Mesenchymal stem cell (in vitro differentiated cells and primary cell): ENCODE measurements around the gene KIF21A.

Experiments used
- DNase-seq: peaks from one replicate; pipeline ENCODE4 v3.0.0-alpha.2; 2013
- H2AFZ ChIP-seq: one replicate; pipeline ENCODE4 v1.6.1; 2013; ENCODE audit warnings: low read depth, mild to moderate bottlenecking, control low read depth, inconsistent platforms, low read length, moderate library complexity
- H2AK5ac ChIP-seq: 2 replicates; pipeline ENCODE4 v1.6.1; 2013; ENCODE audit warnings: low read length, moderate library complexity, mild to moderate bottlenecking, inconsistent platforms; ENCODE audit not compliant: severe bottlenecking
- H2BK120ac ChIP-seq: one replicate; pipeline ENCODE4 v1.6.1; 2013; ENCODE audit warnings: low read depth, mild to moderate bottlenecking, inconsistent platforms, low read length, moderate library complexity
- H2BK12ac ChIP-seq, 2 experiments: one replicate each; pipeline ENCODE4 v1.6.1; 2013; ENCODE audit warnings: inconsistent platforms in 2 of 2, low read length in 2 of 2, mild to moderate bottlenecking in 2 of 2, moderate library complexity in 2 of 2, control low read depth in 1 of 2
- H2BK15ac ChIP-seq: one replicate; pipeline ENCODE4 v1.6.1; 2013; ENCODE audit warnings: mild to moderate bottlenecking, low read depth, inconsistent platforms; ENCODE audit not compliant: poor library complexity, severe bottlenecking
- H2BK5ac ChIP-seq: 2 replicates; pipeline ENCODE4 v1.6.1; 2013; ENCODE audit warnings: low read depth, mild to moderate bottlenecking, low read length, control low read depth, inconsistent platforms; ENCODE audit not compliant: poor library complexity, severe bottlenecking
- H3K14ac ChIP-seq, 2 experiments: one replicate each; pipeline ENCODE4 v1.6.1; 2013; ENCODE audit warnings: inconsistent platforms in 2 of 2, low read length in 2 of 2, control low read depth in 1 of 2, mild to moderate bottlenecking in 1 of 2, moderate library complexity in 1 of 2
- H3K18ac ChIP-seq, 2 experiments: one replicate each; pipeline ENCODE4 v1.6.1; 2013; ENCODE audit warnings: inconsistent platforms in 2 of 2, low read length in 2 of 2, control low read depth in 1 of 2, low read depth in 1 of 2, mild to moderate bottlenecking in 1 of 2
- H3K23ac ChIP-seq, 2 experiments: one replicate each; pipeline ENCODE4 v1.6.1; 2013; ENCODE audit warnings: inconsistent platforms in 2 of 2, low read length in 2 of 2, mild to moderate bottlenecking in 2 of 2, moderate library complexity in 2 of 2, control low read depth in 1 of 2
- H3K27ac ChIP-seq: 2 replicates; pipeline ENCODE4 v1.5.1; 2013; ENCODE audit warnings: mild to moderate bottlenecking, moderate library complexity, low read length, control low read depth, inconsistent platforms; ENCODE audit not compliant: poor library complexity, severe bottlenecking
- H3K27me3 ChIP-seq, 2 experiments: 2 replicates each; pipeline versions ENCODE4 v1.6.1 to v1.7.0; 2013; ENCODE audit warnings: low read length in 2 of 2, mild to moderate bottlenecking in 2 of 2, moderate library complexity in 2 of 2, control low read depth in 1 of 2, inconsistent platforms in 1 of 2; ENCODE audit not compliant: control insufficient read depth in 1 of 2, insufficient read depth in 1 of 2
- H3K36me3 ChIP-seq, 2 experiments: 2 replicates each; pipeline versions ENCODE4 v1.6.1 to v1.7.0; 2013; ENCODE audit warnings: low read length in 2 of 2, control low read depth in 1 of 2, inconsistent platforms in 1 of 2, low read depth in 1 of 2, mild to moderate bottlenecking in 1 of 2; ENCODE audit not compliant: insufficient read depth in 2 of 2, control insufficient read depth in 1 of 2
- H3K4ac ChIP-seq, 2 experiments: one replicate each; pipeline ENCODE4 v1.6.1; 2013; ENCODE audit warnings: inconsistent platforms in 2 of 2, low read length in 2 of 2, mild to moderate bottlenecking in 2 of 2, moderate library complexity in 2 of 2, control low read depth in 1 of 2, low read depth in 1 of 2
- H3K4me1 ChIP-seq: 2 replicates; pipeline ENCODE4 v1.6.1; 2013; ENCODE audit warnings: low read depth, low read length, control low read depth; ENCODE audit not compliant: control insufficient read depth, insufficient read depth
- H3K4me2 ChIP-seq: 2 replicates; pipeline ENCODE4 v1.6.1; 2013; ENCODE audit warnings: low read length, mild to moderate bottlenecking, inconsistent platforms; ENCODE audit not compliant: poor library complexity, severe bottlenecking
- H3K4me3 ChIP-seq, 2 experiments: 2 replicates each; pipeline versions ENCODE4 v1.5.1 to v1.7.0; 2013; ENCODE audit warnings: low read length in 2 of 2, mild to moderate bottlenecking in 2 of 2, control low read depth in 1 of 2, low read depth in 1 of 2; ENCODE audit not compliant: insufficient read depth in 1 of 2
- H3K79me1 ChIP-seq: replicated peaks from 2 replicates; pipeline ENCODE4 v1.6.1; 2013; ENCODE audit warnings: mild to moderate bottlenecking, control low read depth, low read length, inconsistent platforms; ENCODE audit not compliant: poor library complexity, severe bottlenecking
- H3K9ac ChIP-seq: 2 replicates; pipeline ENCODE4 v1.7.0; 2013; ENCODE audit warnings: mild to moderate bottlenecking, low read length, moderate library complexity
- H3K9me3 ChIP-seq: 2 replicates; pipeline ENCODE4 v1.7.0; 2013; ENCODE audit warnings: mild to moderate bottlenecking, low read length; ENCODE audit not compliant: control insufficient read depth
- H4K8ac ChIP-seq: one replicate; pipeline ENCODE4 v1.6.1; 2013; ENCODE audit warnings: inconsistent platforms, mild to moderate bottlenecking, low read length, moderate library complexity
- H4K91ac ChIP-seq: one replicate; pipeline ENCODE4 v1.6.1; 2013; ENCODE audit warnings: mild to moderate bottlenecking, low read length, inconsistent platforms
- WGBS: methylation state at CpG from one replicate; pipeline ENCODE4 v1.1.7; 2013; ENCODE audit warnings: mixed read lengths; 5-methylcytosine and 5-hydroxymethylcytosine counted together

The KIF21A gene

DNA sequence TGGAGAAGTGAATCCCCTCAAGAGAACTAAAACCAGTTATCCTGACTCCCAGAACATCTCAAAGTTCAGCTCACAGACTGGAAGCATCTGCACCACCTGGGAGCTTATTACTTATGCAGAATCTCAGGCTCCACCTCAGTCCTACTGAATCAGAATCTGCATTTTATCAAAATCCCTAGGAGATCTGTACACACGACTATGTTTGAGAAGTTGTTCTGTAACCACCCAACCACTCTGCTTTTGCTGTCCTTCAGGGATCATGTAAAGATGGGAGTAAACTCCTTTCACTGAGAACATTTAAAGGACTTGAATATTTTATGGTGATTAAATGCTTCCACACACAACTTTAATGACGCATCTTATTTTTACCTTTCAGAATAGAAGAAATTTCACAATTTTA, 98.0 kb downstream of the KIF21A start:
- 80% methylated on average over 1 of the region's 2 CpGs for WGBS
- no peak overlapping the region for H2BK5ac ChIP-seq

DNA sequence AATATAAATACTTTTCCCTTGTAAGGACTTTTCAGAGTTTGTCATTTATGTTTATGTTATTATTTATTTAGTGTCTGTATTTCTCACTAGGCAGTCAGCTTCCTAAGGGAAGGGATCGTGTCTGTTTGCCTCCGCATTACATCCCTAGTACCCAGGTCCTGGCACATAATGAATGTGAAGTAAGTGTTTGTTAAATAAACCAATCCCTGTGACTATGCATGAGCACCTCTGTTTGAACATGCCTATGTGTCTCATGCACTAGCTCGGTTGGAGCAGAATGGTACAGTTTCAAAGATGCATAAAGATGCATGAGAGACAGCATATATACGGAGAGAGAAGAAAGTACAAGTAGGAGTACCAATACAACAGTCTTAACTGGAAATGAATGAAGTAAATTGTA, 99.3 kb downstream of the KIF21A start:
- H4K91ac ChIP-seq = no peak overlapping the region
- no peak overlapping the region for H3K27ac ChIP-seq
- no peak for DNase-seq
- H2BK12ac ChIP-seq = no peak overlapping the region
- H3K23ac ChIP-seq = no peak overlapping the region
- no peaks in the 10 kb centered on the region for H3K79me1 ChIP-seq
- H2BK5ac ChIP-seq = no peak overlapping the region
- H3K36me3 ChIP-seq = no peaks in the 10 kb centered on the region
- H2BK120ac ChIP-seq = no peak overlapping the region
- no peak overlapping the region for H2AK5ac ChIP-seq
- no peak overlapping the region for H3K4me3 ChIP-seq
- WGBS = 99% methylated on average over 4 of the region's 4 CpGs
- no peak overlapping the region for H3K4ac ChIP-seq
- no peak overlapping the region for H4K8ac ChIP-seq
- no peak overlapping the region for H3K14ac ChIP-seq
- H3K4me1 ChIP-seq = peaks cover 2% of the 10 kb centered on the region
- H2AFZ ChIP-seq = no peak overlapping the region
- H3K4me2 ChIP-seq = no peak overlapping the region
- no peak overlapping the region for H3K18ac ChIP-seq
- no peak overlapping the region for H3K9ac ChIP-seq
- H2BK15ac ChIP-seq = no peak overlapping the region
- no peaks in the 10 kb centered on the region for H3K9me3 ChIP-seq
- no peaks in the 10 kb centered on the region for H3K27me3 ChIP-seq

More for the DNA sequence above, 98.0 kb downstream of the KIF21A start:
- Histone ChIP-seq H2AFZ (no peak overlapping the region), H2AK5ac (no peak overlapping the region), H3K27me3 (no peaks in the 10 kb centered on the region), H2BK12ac (no peak overlapping the region), H3K18ac (no peak overlapping the region), H3K36me3 (no peaks in the 10 kb centered on the region), H2BK120ac (no peak overlapping the region), H3K4me1 (peaks cover 2% of the 10 kb centered on the region), H4K8ac (no peak overlapping the region), H3K14ac (no peak overlapping the region), H4K91ac (no peak overlapping the region), H3K4ac (no peak overlapping the region), H3K23ac (no peak overlapping the region), H3K4me2 (no peak overlapping the region), H3K4me3 (no peak overlapping the region), H3K27ac (no peak overlapping the region), H3K9ac (no peak overlapping the region), H3K9me3 (no peaks in the 10 kb centered on the region), H2BK15ac (no peak overlapping the region), H3K79me1 (no peaks in the 10 kb centered on the region)
- no peak for DNase-seq

DNA sequence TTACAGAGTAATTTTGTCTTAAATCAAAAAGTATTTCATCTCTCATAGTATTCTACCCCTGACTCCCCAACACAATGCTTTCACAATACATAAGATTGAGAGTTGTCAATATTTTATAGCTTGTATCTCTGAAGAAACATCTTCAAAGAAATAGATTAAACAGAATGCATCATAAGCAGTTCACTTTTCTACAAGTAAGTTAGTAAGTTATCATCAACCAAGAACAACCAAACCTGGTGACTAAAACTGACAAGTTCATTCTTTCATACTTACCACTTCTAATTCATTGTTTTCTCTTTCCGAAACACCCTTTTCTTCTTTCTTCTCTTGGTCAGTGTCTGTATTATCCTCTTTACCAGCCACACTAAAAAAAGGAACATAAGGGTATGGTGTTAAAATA, 101.2 kb downstream of the KIF21A start:
- no peak for DNase-seq
- Histone ChIP-seq H2BK15ac (no peak overlapping the region), H4K91ac (no peak overlapping the region), H3K14ac (no peak overlapping the region), H2BK120ac (no peak overlapping the region), H3K18ac (no peak overlapping the region), H3K23ac (no peak overlapping the region), H3K4me1 (peaks cover 2% of the 10 kb centered on the region), H2AFZ (no peak overlapping the region), H2BK5ac (no peak overlapping the region), H3K9me3 (no peaks in the 10 kb centered on the region), H3K9ac (no peak overlapping the region), H3K4me2 (no peak overlapping the region), H3K27me3 (no peaks in the 10 kb centered on the region), H3K4me3 (no peak overlapping the region), H3K36me3 (no peaks in the 10 kb centered on the region), H2BK12ac (no peak overlapping the region), H2AK5ac (no peak overlapping the region), H3K4ac (no peak overlapping the region), H4K8ac (no peak overlapping the region), H3K27ac (no peak overlapping the region), H3K79me1 (no peaks in the 10 kb centered on the region)
- whole genome bisulfite sequencing = no CpG with 5 or more reads among the region's 1 CpG

DNA sequence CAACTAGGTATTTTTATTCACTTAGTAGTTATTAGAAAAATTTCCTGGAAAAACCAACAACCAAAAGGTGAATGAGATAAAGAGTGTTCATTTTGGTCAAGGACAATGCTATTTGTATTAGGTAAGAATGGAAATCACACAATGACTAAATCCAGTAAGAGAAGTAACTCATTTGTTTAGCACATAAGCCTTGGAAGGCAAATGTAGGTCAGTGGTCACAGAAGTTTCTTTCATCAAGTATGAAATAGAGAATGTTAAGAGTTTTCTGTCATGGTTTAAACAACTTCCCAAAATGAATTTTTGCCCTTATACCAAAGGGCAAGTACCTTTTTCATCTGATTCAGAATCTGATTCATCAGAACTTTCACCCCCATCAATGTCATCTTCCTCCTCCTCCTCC, 101.7 kb downstream of the KIF21A start:
- H3K4me3 ChIP-seq = no peak overlapping the region
- H3K4me2 ChIP-seq = no peak overlapping the region
- H2BK12ac ChIP-seq = no peak overlapping the region
- no peak overlapping the region for H2BK120ac ChIP-seq
- no peak overlapping the region for H3K9ac ChIP-seq
- no peak overlapping the region for H3K27ac ChIP-seq
- no peak overlapping the region for H2BK5ac ChIP-seq
- no peak overlapping the region for H3K23ac ChIP-seq
- no peak overlapping the region for H4K91ac ChIP-seq
- H3K4ac ChIP-seq = no peak overlapping the region
- H2BK15ac ChIP-seq = no peak overlapping the region
- no peaks in the 10 kb centered on the region for H3K9me3 ChIP-seq
- DNase-seq = peak; percentile 19
- H2AFZ ChIP-seq = no peak overlapping the region
- no peaks in the 10 kb centered on the region for H3K79me1 ChIP-seq
- H3K36me3 ChIP-seq = no peaks in the 10 kb centered on the region
- no peak overlapping the region for H3K18ac ChIP-seq
- H3K4me1 ChIP-seq = peaks cover 2% of the 10 kb centered on the region
- no peak overlapping the region for H2AK5ac ChIP-seq
- H3K14ac ChIP-seq = no peak overlapping the region
- H3K27me3 ChIP-seq = no peaks in the 10 kb centered on the region
- H4K8ac ChIP-seq = no peak overlapping the region
